HEK293 (cell line): ENCODE measurements around the gene PCBP4.

Experiments
- BCL11A ChIP-seq: fragments of 450-650 bp; formaldehyde crosslinking; IDR thresholded peaks from 2 replicates; pipeline ENCODE4 v1.5.1; 2016; ENCODE audit warnings: low read depth, missing biosample characterization, missing genetic modification characterization
- CTCF ChIP-seq: fragments of 450-650 bp; formaldehyde crosslinking; IDR thresholded peaks from 2 replicates; pipeline ENCODE4 v1.5.1; 2016; ENCODE audit warnings: missing biosample characterization, missing genetic modification characterization
- GLI4 ChIP-seq: fragments of 450-650 bp; formaldehyde crosslinking; IDR thresholded peaks from 2 replicates; pipeline ENCODE4 v1.5.1; 2016; ENCODE audit warnings: missing biosample characterization, missing genetic modification characterization
- INSM2 ChIP-seq: fragments of 450-650 bp; formaldehyde crosslinking; IDR thresholded peaks from 2 replicates; pipeline ENCODE4 v1.5.1; 2016; ENCODE audit warnings: missing biosample characterization, missing genetic modification characterization
- KLF1 ChIP-seq: fragments of 450-650 bp; formaldehyde crosslinking; IDR thresholded peaks from 2 replicates; pipeline ENCODE4 v1.5.1; 2016; ENCODE audit warnings: missing biosample characterization, missing genetic modification characterization
- KLF8 ChIP-seq: fragments of 450-650 bp; formaldehyde crosslinking; IDR thresholded peaks from 2 replicates; pipeline ENCODE4 v1.5.1; 2016; ENCODE audit warnings: missing biosample characterization, missing genetic modification characterization
- PRDM4 ChIP-seq: fragments of 450-650 bp; formaldehyde crosslinking; IDR thresholded peaks from 2 replicates; pipeline ENCODE4 v1.5.1; 2017; ENCODE audit warnings: missing biosample characterization, missing genetic modification characterization
- REPIN1 ChIP-seq: fragments of 450-650 bp; formaldehyde crosslinking; IDR thresholded peaks from 2 replicates; pipeline ENCODE4 v1.5.1; 2017; ENCODE audit warnings: missing biosample characterization, missing genetic modification characterization, low read depth
- SETDB1 ChIP-seq: IDR thresholded peaks from one replicate; pipeline ENCODE4 v1.6.1; 2017; ENCODE audit warnings: mild to moderate bottlenecking, low read length, moderate library complexity, mixed read lengths; ENCODE audit not compliant: insufficient read length
- SP2 ChIP-seq: fragments of 450-650 bp; formaldehyde crosslinking; IDR thresholded peaks from 2 replicates; pipeline ENCODE4 v1.5.1; 2016; ENCODE audit warnings: missing biosample characterization, missing genetic modification characterization
- ZBTB49 ChIP-seq: fragments of 450-650 bp; formaldehyde crosslinking; IDR thresholded peaks from 2 replicates; pipeline ENCODE4 v1.5.1; 2016; ENCODE audit warnings: missing biosample characterization, missing genetic modification characterization, low read depth
- ZFP3 ChIP-seq: fragments of 450-650 bp; formaldehyde crosslinking; IDR thresholded peaks from 2 replicates; pipeline ENCODE4 v1.5.1; 2016; ENCODE audit warnings: low read depth, missing biosample characterization, missing genetic modification characterization
- ZFP37 ChIP-seq: fragments of 450-650 bp; formaldehyde crosslinking; IDR thresholded peaks from 2 replicates; pipeline ENCODE4 v1.5.1; 2016; ENCODE audit warnings: missing biosample characterization, missing genetic modification characterization
- ZIC2 ChIP-seq: fragments of 450-650 bp; formaldehyde crosslinking; IDR thresholded peaks from 2 replicates; pipeline ENCODE4 v1.5.1; 2016; ENCODE audit warnings: missing biosample characterization, missing genetic modification characterization
- ZNF121 ChIP-seq: fragments of 450-650 bp; formaldehyde crosslinking; IDR thresholded peaks from 2 replicates; pipeline ENCODE4 v1.5.1; 2016; ENCODE audit warnings: missing biosample characterization, missing genetic modification characterization
- ZNF140 ChIP-seq: fragments of 450-650 bp; formaldehyde crosslinking; IDR thresholded peaks from 2 replicates; pipeline ENCODE4 v1.5.1; 2016; ENCODE audit warnings: missing biosample characterization, missing genetic modification characterization
- ZNF184 ChIP-seq: fragments of 450-650 bp; IDR thresholded peaks from 2 replicates; pipeline ENCODE4 v1.5.1; 2018; ENCODE audit warnings: missing biosample characterization, mild to moderate bottlenecking, missing genetic modification characterization
- ZNF2 ChIP-seq: fragments of 450-650 bp; formaldehyde crosslinking; IDR thresholded peaks from 2 replicates; pipeline ENCODE4 v1.5.1; 2016; ENCODE audit warnings: missing biosample characterization, missing genetic modification characterization
- ZNF221 ChIP-seq: fragments of 450-650 bp; formaldehyde crosslinking; IDR thresholded peaks from 2 replicates; pipeline ENCODE4 v1.5.1; 2017; ENCODE audit warnings: missing biosample characterization, missing genetic modification characterization, borderline replicate concordance
- ZNF23 ChIP-seq: fragments of 450-650 bp; formaldehyde crosslinking; IDR thresholded peaks from 2 replicates; pipeline ENCODE4 v1.5.1; 2016; ENCODE audit warnings: missing biosample characterization, missing genetic modification characterization, borderline replicate concordance
- ZNF274 ChIP-seq, 2 experiments: fragments of 200-500 bp in 1 of 2; fragments of 450-650 bp in 1 of 2; sonication (Bioruptor generic) in 1 of 2; formaldehyde crosslinking in 1 of 2; IDR thresholded peaks; 2 replicates each; pipeline versions ENCODE4 v1.5.1 to v1.6.1; 2014 to 2016; ENCODE audit warnings: borderline replicate concordance in 1 of 2, inconsistent platforms in 1 of 2, low read length in 1 of 2, missing biosample characterization in 1 of 2, missing genetic modification characterization in 1 of 2
- ZNF366 ChIP-seq: fragments of 450-650 bp; formaldehyde crosslinking; conservative IDR thresholded peaks from 2 replicates; pipeline ENCODE4 v1.5.1; 2016; ENCODE audit warnings: missing biosample characterization, missing genetic modification characterization
- ZNF394 ChIP-seq: fragments of 450-650 bp; formaldehyde crosslinking; IDR thresholded peaks from 2 replicates; pipeline ENCODE4 v1.5.1; 2016; ENCODE audit warnings: missing biosample characterization, missing genetic modification characterization, mild to moderate bottlenecking, moderate library complexity, borderline replicate concordance
- ZNF433 ChIP-seq: fragments of 450-650 bp; formaldehyde crosslinking; IDR thresholded peaks from 2 replicates; pipeline ENCODE4 v1.5.1; 2016; ENCODE audit warnings: missing biosample characterization, missing genetic modification characterization, low read depth
- ZNF473 ChIP-seq: fragments of 450-650 bp; formaldehyde crosslinking; IDR thresholded peaks from 2 replicates; pipeline ENCODE4 v1.5.1; 2017; ENCODE audit warnings: missing biosample characterization, missing genetic modification characterization
- ZNF521 ChIP-seq: fragments of 450-650 bp; formaldehyde crosslinking; IDR thresholded peaks from 2 replicates; pipeline ENCODE4 v1.5.1; 2017; ENCODE audit warnings: missing biosample characterization, mild to moderate bottlenecking, missing genetic modification characterization
- ZNF600 ChIP-seq: fragments of 450-650 bp; formaldehyde crosslinking; IDR thresholded peaks from 2 replicates; pipeline ENCODE4 v1.5.1; 2016; ENCODE audit warnings: missing biosample characterization, missing genetic modification characterization
- ZNF621 ChIP-seq: fragments of 450-650 bp; formaldehyde crosslinking; IDR thresholded peaks from 2 replicates; pipeline ENCODE4 v1.5.1; 2017; ENCODE audit warnings: missing biosample characterization, missing genetic modification characterization
- ZNF670 ChIP-seq: fragments of 450-650 bp; formaldehyde crosslinking; IDR thresholded peaks from 2 replicates; pipeline ENCODE4 v1.5.1; 2016; ENCODE audit warnings: missing biosample characterization, missing genetic modification characterization, low read depth
- ZNF677 ChIP-seq: fragments of 450-650 bp; IDR thresholded peaks from 2 replicates; pipeline ENCODE4 v1.5.0; 2018; ENCODE audit warnings: missing biosample characterization, mild to moderate bottlenecking, missing genetic modification characterization, moderate library complexity
- ZNF701 ChIP-seq: fragments of 450-650 bp; formaldehyde crosslinking; IDR thresholded peaks from 2 replicates; pipeline ENCODE4 v1.5.1; 2016; ENCODE audit warnings: missing biosample characterization, missing genetic modification characterization
- ZNF777 ChIP-seq: fragments of 450-650 bp; formaldehyde crosslinking; IDR thresholded peaks from 2 replicates; pipeline ENCODE4 v1.5.1; 2017; ENCODE audit warnings: missing biosample characterization, missing genetic modification characterization, borderline replicate concordance

The PCBP4 gene

GRCh38 chr3:51995346-51996163 is 28.3 kb upstream of the PCBP4 start, which contains the start of gene RPL29 (continued):
- peak; percentile 86 for TF ChIP-seq ZFP37 (tag by site-specific recombination)
- peak; percentile 76 for TF ChIP-seq SP2 (tag by site-specific recombination)
- TF ChIP-seq ZNF600 (tag by site-specific recombination): no peak; the same call in 1 of the 2 replicates
- TF ChIP-seq ZNF521 (tag by site-specific recombination): no peak
- TF ChIP-seq ZNF433 (tag by site-specific recombination): no peak
- no peak for TF ChIP-seq BCL11A (tag by site-specific recombination)
- no peak for TF ChIP-seq ZNF677 (tag by site-specific recombination)
- no peak for TF ChIP-seq ZNF670 (tag by site-specific recombination)
- TF ChIP-seq ZNF366 (tag by site-specific recombination): no peak
- no peak for TF ChIP-seq ZNF274 (IDR thresholded peaks at IDR 0.05; ENCODE audit: low read length)
- no peak for TF ChIP-seq ZNF274 (tag by site-specific recombination; IDR thresholded peaks at IDR 0.05; ENCODE audit: borderline replicate concordance)
- TF ChIP-seq SETDB1: no peak
- TF ChIP-seq KLF8: peak; percentile 93
- TF ChIP-seq KLF1 (tag by site-specific recombination): no peak
- peak; percentile 36; the same call in 1 of the 2 replicates for TF ChIP-seq ZNF777 (tag by site-specific recombination)
- no peak for TF ChIP-seq ZNF473 (tag by site-specific recombination)
- TF ChIP-seq REPIN1 (tag by site-specific recombination): no peak; the same call in 1 of the 2 replicates
- no peak for TF ChIP-seq ZBTB49
- peak; percentile 59; the same call in 1 of the 2 replicates for TF ChIP-seq PRDM4 (tag by site-specific recombination)
- peak; percentile 73 for TF ChIP-seq ZNF394 (tag by site-specific recombination)
- TF ChIP-seq ZNF184 (tag by site-specific recombination): no peak
- no peak for TF ChIP-seq ZNF701
- TF ChIP-seq ZNF121 (tag by site-specific recombination): no peak
- TF ChIP-seq ZIC2: no peak
- TF ChIP-seq ZNF2 (tag by site-specific recombination): peak; percentile 94
- TF ChIP-seq GLI4 (tag by site-specific recombination): peak; percentile 90; the same call in 1 of the 2 replicates
- 0 out of 2 replicates have a peak, but pooled peaks have one; percentile 41 for TF ChIP-seq INSM2 (tag by site-specific recombination)
- TF ChIP-seq CTCF (tag by site-specific recombination): no peak; the same call in 1 of the 2 replicates
- no peak for TF ChIP-seq ZNF140 (tag by site-specific recombination)
- TF ChIP-seq ZNF621: no peak
- no peak for TF ChIP-seq ZNF23 (tag by site-specific recombination)
- TF ChIP-seq ZFP3: no peak
- no peak for TF ChIP-seq ZNF221 (tag by site-specific recombination)
